Right kidney (tissue), 1 donor: Measurements from ENCODE around the gene CCDC91.
"Not testable (repeated sequence)": the region's sequence is repeated elsewhere in the genome, so short reads cannot be mapped to it uniquely, and the experiment has no call there.

Experiments
- DNase-seq: peaks from one replicate; pipeline ENCODE4 v3.0.0-alpha.2; 2016

Gene CCDC91

DNA sequence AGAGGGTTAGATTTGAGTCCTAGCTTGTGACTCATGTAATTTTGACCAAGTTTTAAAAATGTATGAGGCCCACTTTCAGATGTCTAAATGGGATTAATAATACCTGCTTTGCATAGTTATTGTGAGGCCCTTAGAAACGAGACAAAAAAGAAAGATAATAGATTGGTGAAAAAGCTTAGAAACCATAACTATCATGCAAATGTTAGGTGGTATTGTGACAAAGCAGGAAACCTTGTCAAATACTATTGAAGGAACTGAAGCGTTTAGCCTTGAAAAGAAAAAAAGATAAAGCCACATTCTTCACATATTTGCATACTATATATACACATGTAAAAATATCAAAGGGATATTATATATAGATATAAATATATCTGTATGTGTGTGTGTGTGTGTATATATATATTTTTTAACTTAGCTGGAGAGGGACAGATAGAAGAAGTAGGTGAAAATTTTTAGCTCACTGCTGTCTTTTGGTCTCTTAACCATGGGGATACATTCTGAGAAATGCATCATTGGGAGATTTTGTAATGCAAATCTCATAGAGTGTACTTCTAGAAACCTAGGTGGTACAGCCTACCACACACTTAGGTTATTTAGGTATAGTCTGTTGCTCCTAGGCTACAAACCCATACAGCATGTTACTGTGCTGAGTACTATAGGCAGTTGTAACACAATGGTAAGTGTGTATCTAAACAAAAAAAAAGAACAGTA is 270.3 kb downstream of the CCDC91 start:
- no peak for DNase-seq

GRCh38 chr12:28463396-28463795 is 273.1 kb downstream of the CCDC91 start:
- DNase-seq: no peak

GRCh38 chr12:28471762-28472161 is 281.5 kb downstream of the CCDC91 start:
- not testable (repeated sequence) for DNase-seq

- DNase-seq: not testable (repeated sequence)
Observed at GRCh38 chr12:28476206-28476605, 285.9 kb downstream of the CCDC91 start.

GRCh38 chr12:28479097-28479496 is 288.8 kb downstream of the CCDC91 start:
- DNase-seq: not testable (repeated sequence)

DNA sequence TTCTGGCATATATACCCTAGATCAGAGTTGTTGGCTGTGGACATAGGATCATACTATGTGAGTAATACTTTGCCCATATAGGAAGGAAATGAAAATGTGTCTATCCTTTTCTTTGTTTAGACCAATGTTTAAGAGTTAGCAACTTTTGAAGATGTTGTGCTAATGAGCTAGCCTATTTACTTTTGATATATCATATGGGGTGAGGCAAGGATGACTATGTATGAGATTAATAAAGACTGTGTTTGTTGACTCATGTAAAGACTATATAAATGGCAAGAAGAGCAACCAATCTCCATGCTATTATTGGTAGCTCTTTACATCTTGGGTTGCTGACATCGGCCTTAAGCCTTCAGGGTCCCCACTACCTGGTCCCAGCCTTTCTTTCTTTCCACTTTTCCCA is 289.4 kb downstream of the CCDC91 start:
- no peak for DNase-seq

- no peak for DNase-seq
Observed at GRCh38 chr12:28484156-28484555, 293.9 kb downstream of the CCDC91 start.

GRCh38 chr12:28486521-28486920 is 296.3 kb downstream of the CCDC91 start:
- DNase-seq: no peak

- no peak for DNase-seq
Observed at GRCh38 chr12:28489246-28489645, 299.0 kb downstream of the CCDC91 start.

DNA sequence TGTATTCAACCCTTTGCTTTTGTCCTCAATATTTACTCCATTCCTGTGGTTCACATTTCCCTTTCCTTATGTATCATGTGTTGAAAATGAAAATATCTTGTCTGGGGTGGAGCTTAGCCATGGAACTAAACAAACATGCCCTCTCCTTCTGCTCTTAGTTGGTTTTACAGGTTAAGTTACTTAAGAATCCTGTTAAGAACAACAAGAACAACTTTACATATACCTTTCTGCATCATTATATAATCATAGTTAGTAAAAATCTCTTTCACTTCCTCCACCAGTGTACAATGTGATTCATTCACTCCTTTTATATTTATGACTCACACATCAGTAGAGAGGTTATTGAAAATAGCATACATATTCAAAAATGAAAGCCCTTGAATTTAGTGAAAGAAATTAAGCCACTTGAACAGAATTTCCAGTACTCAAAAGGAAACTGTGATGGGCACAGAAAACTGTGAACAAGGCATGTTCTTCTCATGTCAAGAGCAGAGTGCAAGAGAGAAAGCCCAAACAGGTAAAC is 307.7 kb downstream of the CCDC91 start:
- DNase-seq: no peak

- DNase-seq: no peak
Observed at GRCh38 chr12:28498850-28499249, 308.6 kb downstream of the CCDC91 start.

- DNase-seq: no peak
Observed at GRCh38 chr12:28500373-28501024, 310.2 kb downstream of the CCDC91 start.

DNA sequence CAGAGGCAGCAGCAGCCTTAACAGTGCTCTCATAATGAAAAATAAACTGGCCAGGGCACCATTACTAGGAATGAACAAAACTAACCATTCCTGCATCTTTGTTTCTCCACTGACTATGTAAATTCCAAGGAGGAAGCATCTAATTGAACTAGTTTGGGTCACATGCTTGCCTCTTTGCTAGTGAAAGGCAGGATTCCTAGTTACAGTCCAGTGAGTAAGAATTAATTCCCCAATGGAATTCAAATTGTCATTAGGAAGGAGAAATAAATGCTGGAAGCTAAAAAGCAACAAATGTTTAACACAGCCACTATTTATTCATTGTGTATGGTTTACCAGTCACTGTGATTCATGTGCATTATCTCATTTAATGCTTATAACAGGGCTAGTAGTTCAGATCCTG is 316.0 kb downstream of the CCDC91 start:
- no peak for DNase-seq

DNA sequence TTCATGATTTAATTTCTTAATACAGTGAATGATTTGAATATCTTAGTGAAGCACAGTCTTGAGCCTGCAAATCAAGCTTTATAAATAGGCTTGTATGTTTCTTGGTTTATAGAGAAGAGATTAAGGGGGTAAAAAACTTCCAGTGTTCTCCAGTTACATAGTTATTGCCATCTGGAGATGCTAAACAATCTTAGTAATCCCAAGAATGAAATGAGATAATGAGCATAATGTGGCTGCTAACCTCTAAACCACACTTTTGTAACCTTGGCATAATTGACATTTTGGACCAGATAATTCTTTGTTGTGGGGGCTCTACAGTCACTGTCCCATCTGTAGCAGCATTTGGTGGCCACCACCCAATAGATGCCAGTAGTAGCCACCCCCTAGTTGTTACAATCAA is 316.8 kb downstream of the CCDC91 start:
- DNase-seq: no peak

DNA sequence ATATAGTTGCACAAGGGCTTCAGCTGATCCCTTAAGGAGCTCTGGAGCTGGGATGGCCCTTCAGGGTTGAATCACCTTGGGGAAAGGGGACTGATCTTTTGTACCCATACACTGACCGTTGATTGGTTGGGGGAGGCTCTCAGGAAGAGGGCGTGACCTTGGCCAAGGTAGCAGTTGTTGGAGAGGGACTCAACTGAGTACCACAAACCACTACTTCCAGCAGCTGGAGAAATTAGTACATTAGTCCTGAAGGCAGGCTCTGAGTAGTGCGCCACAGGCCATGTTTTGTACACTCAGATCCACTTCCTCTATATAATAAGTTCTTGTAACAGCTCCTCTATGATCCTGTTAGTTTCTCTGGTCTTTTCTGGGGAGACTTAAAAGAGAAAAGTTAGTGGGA is 317.6 kb downstream of the CCDC91 start:
- no peak for DNase-seq

DNA sequence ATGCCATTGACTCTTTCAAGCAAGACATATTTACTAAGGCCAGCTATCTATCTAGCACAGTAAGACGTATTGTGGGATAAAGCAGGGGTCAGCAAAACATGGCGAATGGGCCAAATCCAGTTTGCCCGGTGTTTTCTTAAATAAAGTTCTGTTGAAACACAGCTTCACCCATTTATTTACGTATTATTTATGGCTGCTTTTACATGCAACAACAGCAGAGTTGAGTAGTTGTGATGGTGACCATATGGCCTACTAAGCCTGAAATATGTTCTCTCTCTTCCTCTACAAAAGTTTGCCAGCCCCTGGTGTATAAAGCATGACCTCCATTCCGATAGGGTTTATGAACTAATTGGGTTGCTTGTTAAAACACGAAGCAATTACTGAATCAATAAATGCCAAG is 322.1 kb downstream of the CCDC91 start:
- DNase-seq: peak; percentile 5

GRCh38 chr12:28512876-28513275 is 322.6 kb downstream of the CCDC91 start:
- no peak for DNase-seq

DNA sequence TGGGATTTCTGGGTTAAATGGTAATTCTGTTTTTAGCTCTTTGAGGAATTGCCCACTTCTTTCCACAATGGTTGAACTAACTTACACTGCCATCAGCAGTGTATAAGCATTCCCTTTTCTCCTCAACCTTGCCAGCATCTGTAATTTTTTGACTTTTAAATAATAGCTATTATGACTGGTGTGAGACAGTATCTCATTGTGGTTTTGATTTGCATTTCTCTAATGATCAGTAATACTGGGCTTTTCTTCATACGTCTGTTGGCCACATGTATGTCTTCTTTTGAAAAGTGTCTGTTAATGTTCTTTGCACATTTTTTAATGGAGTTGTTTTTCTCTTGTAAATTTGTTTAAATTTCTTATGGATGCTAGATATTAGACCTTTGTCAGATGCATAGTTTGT is 323.7 kb downstream of the CCDC91 start:
- DNase-seq: no peak

DNA sequence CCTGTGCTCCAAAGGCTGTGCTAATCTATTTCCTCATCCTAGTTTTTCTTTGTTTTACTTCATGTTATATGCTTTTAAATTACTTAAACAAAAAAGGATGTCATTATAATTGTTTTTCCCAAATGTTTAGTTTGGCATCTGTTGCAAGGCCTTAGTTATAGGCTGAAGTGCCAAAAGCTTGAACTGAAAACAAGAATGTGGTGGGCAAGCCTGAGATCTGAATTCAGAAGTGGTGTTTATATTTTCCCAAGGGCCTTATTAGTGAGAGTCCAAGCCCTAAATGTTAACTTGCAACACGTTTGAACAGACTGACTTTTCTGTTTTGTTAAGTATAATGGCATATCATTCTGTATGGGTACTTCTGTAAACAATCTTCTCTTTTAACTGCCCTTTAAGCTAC is 326.8 kb downstream of the CCDC91 start:
- DNase-seq: no peak

DNA sequence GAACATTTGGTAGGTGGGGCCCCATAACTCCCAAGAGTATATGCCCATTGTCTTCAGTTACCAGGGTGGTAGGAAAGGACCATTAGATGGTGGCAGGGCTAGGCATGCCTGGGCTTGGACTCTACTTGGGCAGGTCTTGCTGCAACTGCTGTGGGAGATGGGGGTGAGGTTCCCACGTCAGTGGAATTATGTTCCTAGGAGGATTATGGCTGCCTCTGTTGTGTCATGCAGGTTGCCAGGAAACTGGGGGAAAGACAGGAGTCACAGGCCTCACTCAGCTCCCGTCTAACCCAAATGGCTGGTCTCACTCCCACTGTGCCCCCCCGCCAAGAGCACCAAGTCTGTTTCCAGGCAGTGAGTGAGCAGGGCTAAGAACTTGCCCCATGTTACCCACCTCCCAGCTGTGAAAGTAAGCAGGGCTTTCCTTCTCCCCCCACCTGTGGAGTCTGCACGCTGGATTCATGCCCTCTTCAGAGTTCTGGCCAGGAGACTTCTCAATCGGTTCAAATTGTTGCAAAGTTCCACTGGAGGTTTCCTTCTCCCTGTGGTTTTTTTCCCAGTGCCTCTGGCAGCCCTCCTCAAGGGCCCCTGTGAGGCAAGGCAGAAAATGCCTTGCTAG is 337.5 kb downstream of the CCDC91 start:
- DNase-seq: no peak

- DNase-seq: no peak
Observed at GRCh38 chr12:28535216-28535615, 345.0 kb downstream of the CCDC91 start.

GRCh38 chr12:28536088-28536487 is 345.8 kb downstream of the CCDC91 start:
- no peak for DNase-seq

- DNase-seq: no peak
Observed at GRCh38 chr12:28537474-28537873, 347.2 kb downstream of the CCDC91 start.
